Measurements from ENCODE around the gene QRSL1.

QRSL1 gene

GRCh38 chr6:106702046-106702445 lies 72.7 kb downstream of the QRSL1 start:
- TF ChIP-seq CTCF (IDR thresholded peaks at IDR 0.05; ENCODE audit: insufficient read depth, low read depth, low read length, missing control alignments): no peak
- DNase-seq (ENCODE audit: low read depth): no peak
- no peak overlapping the region for H3K4me3 ChIP-seq (ENCODE audit: low read length)

GRCh38 chr6:106702451-106703110 lies 73.2 kb downstream of the QRSL1 start:
- no peak overlapping the region for H3K4me3 ChIP-seq (ENCODE audit: low read length)
- TF ChIP-seq CTCF (IDR thresholded peaks at IDR 0.05; ENCODE audit: insufficient read depth, low read depth, low read length, missing control alignments): no peak
- no peak for DNase-seq (ENCODE audit: low read depth)

- DNase-seq (ENCODE audit: low read depth): no peak
- TF ChIP-seq CTCF (IDR thresholded peaks at IDR 0.05; ENCODE audit: insufficient read depth, low read depth, low read length, missing control alignments): no peak
- no peak overlapping the region for H3K4me3 ChIP-seq (ENCODE audit: low read length)
Observed at GRCh38 chr6:106704327-106704726, 74.9 kb downstream of the QRSL1 start.

- DNase-seq (ENCODE audit: low read depth): no peak
- no peak for TF ChIP-seq CTCF (IDR thresholded peaks at IDR 0.05; ENCODE audit: insufficient read depth, low read depth, low read length, missing control alignments)
- no peak overlapping the region for H3K4me3 ChIP-seq (ENCODE audit: low read length)
Observed at GRCh38 chr6:106705156-106705555, 75.8 kb downstream of the QRSL1 start.

- H3K4me3 ChIP-seq (ENCODE audit: low read length): no peak overlapping the region
- no peak for DNase-seq (ENCODE audit: low read depth)
- TF ChIP-seq CTCF (IDR thresholded peaks at IDR 0.05; ENCODE audit: insufficient read depth, low read depth, low read length, missing control alignments): no peak
Observed at GRCh38 chr6:106710580-106710979, 81.2 kb downstream of the QRSL1 start.

- DNase-seq (ENCODE audit: low read depth): no peak
- TF ChIP-seq CTCF (IDR thresholded peaks at IDR 0.05; ENCODE audit: insufficient read depth, low read depth, low read length, missing control alignments): no peak
- no peak overlapping the region for H3K4me3 ChIP-seq (ENCODE audit: low read length)
Observed at GRCh38 chr6:106714281-106714680, 84.9 kb downstream of the QRSL1 start.

- peak; percentile 74 for DNase-seq (ENCODE audit: low read depth)
- H3K4me3 ChIP-seq (ENCODE audit: low read length): no peak overlapping the region
- no peak for TF ChIP-seq CTCF (IDR thresholded peaks at IDR 0.05; ENCODE audit: insufficient read depth, low read depth, low read length, missing control alignments)
Observed at GRCh38 chr6:106715922-106716321, 86.5 kb downstream of the QRSL1 start.

All from epithelial cell of esophagus (primary cell).